Gastrocnemius medialis (tissue), 4 donors: ENCODE results near the gene KANSL1.

Experiments used
- CTCF ChIP-seq, 5 experiments: fragments of 450-650 bp in 3 of 5; fragments of 200-600 bp in 2 of 5; sonication (generic) in 2 of 5; IDR thresholded peaks in 4 of 5; conservative IDR thresholded peaks in 1 of 5; 1 replicate in 4 of 5; 2 replicates in 1 of 5; pipeline ENCODE4 v1.5.1; 2016 to 2019; ENCODE audit warnings: antibody characterized with exemption in 5 of 5, mild to moderate bottlenecking in 3 of 5, moderate library complexity in 3 of 5
- POLR2A ChIP-seq, 2 donors: fragments of 450-650 bp; IDR thresholded peaks; one replicate each; pipeline ENCODE4 v1.6.1; 2017; ENCODE audit warnings: antibody characterized with exemption in 2 of 2, mild to moderate bottlenecking in 2 of 2, moderate library complexity in 2 of 2

DNA sequence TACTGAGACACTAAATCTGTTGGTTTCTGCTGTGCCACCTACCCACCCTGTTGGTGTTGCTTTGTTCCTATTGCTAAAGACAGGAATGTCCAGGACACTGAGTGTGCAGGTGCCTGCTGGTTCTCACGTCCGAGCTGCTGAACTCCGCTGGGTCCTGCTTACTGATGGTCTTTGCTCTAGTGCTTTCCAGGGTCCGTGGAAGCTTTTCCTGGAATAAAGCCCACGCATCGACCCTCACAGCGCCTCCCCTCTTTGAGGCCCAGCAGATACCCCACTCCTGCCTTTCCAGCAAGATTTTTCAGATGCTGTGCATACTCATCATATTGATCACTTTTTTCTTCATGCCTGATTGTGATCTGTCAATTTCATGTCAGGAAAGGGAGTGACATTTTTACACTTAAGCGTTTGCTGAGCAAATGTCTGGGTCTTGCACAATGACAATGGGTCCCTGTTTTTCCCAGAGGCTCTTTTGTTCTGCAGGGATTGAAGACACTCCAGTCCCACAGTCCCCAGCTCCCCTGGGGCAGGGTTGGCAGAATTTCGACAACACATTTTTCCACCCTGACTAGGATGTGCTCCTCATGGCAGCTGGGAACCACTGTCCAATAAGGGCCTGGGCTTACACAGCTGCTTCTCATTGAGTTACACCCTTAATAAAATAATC lies 179.6 kb downstream of the KANSL1 start:
- TF ChIP-seq CTCF (IDR thresholded peaks at IDR 0.05 in 4 of 5, conservative IDR thresholded peaks at IDR 0.05 in 1 of 5) (no peak), POLR2A (IDR thresholded peaks at IDR 0.05) (no peak)
